GM19043 (cell line): ENCODE data around the gene THOC7.

Experiments
- ATAC-seq: cut with Tn5 transposase; IDR thresholded peaks from one replicate; pipeline ENCODE4 v1.9.1; 2021; ENCODE audit warnings: low read depth; ENCODE audit not compliant: unreplicated experiment

The THOC7 gene

DNA sequence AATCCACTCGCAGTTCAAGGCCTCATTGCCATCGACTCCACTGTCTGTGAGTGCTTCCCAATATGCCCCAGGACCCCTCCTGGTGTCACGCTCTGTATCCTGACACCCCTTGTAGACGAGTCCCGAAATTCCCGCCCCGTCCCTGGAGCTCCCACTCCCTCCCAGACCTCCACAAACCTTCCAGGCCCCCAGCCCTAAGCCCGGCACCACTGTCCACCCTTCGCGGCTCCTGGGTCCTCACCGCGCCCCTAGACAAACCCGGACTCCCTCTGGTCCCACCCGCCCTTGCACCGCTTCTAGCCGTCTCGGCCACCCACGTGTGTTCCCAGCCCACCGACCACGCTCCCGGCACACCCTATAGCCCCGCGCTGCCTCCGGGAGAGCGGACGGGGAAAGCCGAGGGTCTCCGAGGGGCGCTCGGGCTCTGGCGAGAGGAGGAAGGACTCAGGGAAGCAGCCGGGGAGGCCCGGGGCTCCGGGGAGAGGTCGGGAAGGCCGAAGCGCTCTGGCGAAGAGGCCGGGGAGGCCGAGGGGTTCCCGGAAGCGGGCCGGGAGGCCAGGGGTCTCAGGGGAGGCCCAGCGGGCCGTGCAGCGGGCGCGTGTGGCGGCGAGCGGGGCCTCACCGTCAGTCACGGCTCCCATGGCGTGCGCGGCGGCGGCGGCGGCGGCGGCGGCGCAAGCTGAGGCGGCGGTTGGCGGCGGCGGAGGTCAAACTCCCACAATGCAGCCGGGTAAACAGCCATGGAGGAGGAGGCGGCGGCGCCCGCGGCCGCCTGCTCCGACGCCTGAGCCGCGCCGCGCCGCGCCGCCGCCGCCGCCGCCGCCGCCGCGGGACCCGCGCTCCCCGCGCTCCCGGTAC, at the start of gene THOC7, which contains the start of gene ATXN7:
Gene THOC7, minus strand, starts transcription at position 656 of the 858 bp plus-strand sequence. Its CDS starts 15 bp downstream, at position 641.
Gene ATXN7, plus strand, starts transcription at position 718 of the 858 bp plus-strand sequence. CDS start 48,732 bp downstream, outside the sequence.
- ATAC-seq = peak; percentile 68

DNA sequence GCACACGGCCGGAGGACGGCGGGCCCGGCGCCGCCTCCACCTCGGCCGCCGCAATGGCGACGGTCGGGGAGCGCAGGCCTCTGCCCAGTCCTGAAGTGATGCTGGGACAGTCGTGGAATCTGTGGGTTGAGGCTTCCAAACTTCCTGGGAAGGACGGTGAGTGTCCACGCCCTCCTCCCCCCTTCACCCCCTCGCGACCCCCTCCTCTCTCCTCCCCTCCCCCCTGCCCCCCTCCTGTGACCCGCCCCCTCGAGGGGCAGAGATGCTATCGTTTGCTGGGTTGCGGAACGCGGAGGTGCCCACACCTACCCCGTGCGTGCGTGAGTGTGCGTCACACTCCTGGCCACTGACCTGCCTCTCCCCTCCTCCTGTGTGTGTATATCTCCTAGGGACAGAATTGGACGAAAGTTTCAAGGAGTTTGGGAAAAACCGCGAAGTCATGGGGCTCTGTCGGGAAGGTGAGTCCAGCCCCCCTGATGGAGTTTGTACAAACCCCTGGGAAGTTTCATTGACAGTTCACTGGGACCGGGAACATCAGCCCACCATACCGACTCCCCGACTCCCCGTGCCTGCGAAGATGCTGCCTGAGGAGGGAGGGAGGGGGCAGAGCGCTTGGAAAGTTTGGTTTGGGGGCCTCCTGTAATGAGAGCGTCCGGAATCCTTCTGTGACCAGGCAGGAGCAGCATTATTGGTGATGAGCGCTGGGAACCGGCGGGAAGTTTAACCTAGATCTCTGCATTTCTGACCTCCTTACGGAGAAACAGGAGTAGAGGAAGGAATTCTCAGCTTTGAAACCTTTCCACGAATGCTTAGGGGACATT, 49.4 kb upstream of the THOC7 start:
- ATAC-seq = peak; percentile 20

DNA sequence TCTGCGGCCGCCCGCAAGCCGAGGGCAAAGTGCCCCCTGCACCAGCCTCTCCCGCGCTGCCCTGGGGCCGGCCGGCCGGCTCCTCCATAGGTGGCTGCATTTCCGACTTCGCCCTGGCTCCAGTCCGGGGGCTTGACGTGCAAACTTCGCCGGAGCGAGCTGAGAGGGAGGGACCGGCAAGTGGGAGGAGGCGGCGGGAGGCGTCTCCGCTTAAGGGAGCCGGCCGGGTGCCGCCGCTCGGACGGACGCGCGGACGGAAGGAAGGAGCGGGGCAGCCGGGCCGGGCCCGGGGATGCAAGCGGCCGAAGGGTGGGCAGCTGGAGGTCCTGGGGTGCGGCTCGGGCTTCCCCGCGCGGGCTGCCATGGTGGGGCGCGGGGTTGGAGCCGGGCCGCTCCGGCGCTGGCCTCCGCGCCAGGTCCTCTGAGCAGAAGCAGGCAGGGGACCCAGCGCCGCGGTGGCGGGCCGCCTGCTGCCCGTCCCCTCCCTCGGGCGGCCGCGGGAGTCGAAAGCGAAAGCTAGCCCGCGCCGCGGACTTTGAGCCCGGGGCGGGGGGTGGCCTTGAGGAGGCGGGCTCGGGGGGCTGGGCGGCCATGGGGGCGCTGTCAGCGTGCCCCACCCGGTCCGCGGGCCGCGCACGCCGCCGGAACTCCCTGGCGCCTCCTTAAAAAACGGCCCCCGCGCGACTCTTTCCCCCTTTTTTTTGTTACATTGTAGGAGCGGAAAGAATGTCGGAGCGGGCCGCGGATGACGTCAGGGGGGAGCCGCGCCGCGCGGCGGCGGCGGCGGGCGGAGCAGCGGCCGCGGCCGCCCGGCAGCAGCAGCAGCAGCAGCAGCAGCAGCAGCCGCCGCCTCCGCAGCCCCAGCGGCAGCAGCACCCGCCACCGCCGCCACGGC, 48.5 kb upstream of the THOC7 start, which contains the start of gene SCAANT1:
Gene SCAANT1, minus strand, starts transcription at position 511 of the 895 bp plus-strand sequence.
- peak; percentile 73 for ATAC-seq

DNA sequence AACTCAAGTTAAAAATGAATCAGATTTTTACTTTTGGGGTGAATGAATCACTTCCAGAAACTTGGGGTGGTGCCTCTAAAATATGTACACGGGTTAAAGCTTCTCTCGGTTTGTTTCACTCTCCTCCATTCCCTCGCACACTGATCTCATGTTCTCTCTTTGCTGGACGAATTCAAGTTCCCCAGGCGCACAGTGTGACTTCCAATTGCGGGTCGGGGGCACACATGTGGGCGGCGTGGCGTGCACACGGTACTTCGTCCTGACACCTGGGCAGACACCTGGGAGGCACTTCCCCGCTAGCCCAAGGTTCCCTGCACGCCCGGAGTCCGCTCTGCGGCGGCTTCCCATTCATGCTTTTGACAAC, 47.9 kb upstream of the THOC7 start:
- no peak for ATAC-seq

DNA sequence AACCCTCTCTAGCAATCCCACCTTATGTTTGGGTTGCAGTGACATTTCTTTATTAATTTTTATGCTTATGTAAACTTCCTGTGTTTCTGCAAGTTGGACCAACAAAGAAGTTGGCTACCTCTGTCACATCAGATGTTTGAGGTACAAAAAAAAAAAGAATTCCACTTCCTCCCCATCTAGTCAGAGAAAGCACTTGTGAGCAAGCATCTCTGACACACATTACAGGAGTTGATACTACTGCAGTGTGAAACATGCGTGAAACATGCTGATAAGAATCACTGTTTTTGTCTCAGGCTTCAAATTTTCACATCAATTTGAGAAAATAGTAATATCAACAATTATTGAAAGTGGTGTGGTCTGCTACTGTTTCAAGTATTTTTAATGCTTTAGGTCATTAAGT, 47.3 kb upstream of the THOC7 start:
- no peak for ATAC-seq

DNA sequence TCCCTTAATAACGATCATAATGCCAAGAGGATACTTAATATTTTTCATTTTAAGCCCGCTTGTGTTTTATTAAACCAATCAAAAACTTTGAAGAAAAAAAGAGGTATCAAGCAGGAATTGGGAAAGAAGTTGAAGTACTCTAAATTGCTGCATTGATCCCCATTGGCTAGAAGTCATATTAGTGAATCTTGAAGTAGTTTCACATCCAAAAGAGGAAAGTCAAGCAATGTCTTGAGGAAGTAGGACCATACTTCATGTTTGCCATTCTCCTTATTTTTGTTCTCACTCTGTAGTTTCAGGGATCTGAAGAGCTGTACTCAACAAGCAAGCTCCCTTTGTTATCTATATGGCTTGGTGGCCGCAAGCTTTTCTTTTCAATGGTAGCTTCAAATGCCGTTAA, 46.4 kb upstream of the THOC7 start:
- no peak for ATAC-seq

DNA sequence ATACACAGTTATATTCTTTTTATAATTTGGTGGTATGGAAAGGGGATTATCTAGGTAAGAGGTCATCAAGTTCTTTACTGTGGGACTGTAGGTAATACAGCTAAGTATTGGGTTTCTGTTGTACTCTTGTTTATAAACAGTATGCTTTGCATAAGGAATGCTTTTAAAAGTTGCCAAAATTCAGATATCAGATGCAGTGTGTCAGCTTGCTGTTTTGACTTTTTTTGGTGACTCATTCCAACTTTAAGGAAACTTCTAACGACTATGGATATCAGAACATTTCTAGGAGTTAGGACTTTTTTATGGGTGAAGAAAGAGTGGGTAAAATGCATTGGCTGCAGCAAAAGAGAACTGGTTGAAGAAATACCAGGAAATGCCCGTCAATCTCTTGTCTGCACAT, 45.8 kb upstream of the THOC7 start:
- no peak for ATAC-seq

DNA sequence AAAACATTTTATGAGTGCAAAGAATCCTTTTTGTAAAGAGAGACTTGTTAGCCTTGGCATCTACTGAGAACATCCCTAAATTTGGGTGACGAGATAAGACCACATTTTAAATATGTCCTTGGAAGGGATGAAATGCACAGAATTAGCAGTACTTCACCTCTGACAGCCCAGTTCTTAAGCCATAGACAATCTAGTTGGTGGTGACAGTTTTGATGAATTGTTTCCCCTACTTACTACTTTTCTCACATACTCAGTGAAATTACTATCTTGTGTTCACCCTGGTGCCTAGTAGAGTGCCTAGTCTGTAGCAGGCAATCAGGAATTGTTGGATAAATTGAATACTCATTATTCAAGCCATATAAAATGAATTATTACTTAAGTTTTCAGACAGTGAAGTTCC, 45.2 kb upstream of the THOC7 start:
- ATAC-seq = no peak

DNA sequence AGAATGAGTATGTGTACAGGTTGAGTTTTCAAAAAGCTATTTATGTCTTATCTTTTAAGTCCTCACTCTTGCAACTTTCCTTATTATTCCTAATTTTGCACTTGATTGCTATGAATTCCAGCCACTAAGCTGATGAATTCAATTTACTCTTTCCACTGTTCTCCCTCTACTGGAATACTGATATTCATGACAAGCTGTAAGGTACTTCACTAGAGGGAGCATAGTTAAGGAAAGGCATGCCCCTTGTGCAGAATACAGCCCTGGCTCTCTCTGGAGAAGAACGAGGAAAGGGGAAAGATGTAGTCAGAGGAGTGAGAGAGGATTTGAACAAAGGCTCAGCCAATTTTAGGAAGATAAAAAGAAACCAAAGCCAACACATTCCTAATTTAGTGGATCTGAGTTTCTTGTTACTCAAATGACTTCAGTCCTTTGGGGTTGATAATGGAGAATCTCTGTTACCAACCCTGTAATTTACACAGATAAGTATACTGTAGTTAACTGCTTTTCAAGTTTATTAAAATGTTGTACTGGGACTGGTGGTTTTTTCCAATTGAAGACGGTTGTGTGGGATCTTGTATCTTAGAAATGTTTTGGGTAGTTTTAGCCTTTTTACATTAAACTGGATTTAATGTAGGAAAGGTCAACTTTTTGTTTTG, 44.6 kb upstream of the THOC7 start:
- no peak for ATAC-seq

DNA sequence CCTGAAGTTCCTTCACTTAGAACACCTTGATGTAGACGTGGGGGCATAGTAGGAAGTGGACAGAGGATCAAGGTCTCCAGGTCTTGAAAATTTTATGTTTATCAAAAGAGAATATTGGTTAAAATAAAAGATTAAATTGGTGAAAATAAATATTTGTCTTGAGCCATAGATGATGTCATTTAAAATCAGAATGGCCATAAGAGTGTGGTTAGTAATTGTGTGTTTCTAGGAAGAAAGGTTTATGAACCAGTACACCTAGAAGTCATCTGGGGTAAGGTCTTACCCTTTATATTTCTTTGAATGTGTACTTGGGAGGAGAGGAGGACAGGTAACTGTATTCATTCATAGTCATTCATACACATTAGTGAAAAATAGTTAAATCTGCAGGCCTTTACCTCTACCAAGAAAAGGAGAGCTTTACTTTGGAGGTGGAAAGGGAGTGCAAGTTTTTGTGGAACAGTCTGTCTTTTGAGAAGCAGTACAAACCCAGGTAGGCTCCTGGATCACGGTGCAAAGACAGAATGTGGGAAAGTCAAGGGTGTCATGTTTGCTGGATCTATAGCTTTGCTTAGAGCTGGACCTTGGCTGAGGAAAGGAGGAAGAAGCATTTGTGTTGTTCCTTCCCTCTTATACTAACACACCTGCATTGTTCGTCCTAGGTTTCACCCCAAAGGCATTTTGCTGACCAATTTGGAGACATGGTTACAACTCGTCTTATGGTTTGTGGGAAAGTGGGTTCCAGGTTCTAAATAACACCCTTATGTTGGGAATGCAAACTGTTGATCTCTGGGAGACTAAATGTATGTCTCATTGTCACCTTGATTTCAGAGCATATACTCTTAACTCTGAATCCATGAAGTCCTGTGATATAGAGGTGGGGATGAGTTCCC, 42.4 kb upstream of the THOC7 start:
- ATAC-seq = no peak

DNA sequence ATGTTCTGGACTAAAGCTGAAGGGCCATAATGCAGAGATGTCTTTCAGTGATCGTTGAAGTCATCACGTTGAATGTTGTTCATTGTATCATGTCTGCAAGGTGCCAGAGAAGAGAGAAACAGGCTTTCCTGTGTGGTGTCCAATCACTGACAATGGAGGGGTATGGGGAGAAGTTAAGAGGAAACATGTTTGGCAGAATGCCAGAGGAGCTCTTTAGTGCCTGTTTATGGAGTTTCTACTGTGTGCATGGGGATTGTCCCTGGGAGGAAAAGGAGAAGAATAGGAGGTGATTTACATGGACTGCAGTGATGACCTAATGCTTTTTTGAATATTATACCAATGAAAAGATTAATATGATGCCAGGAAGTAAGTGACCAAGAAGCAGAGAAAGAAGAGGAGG, 36.9 kb upstream of the THOC7 start:
- ATAC-seq = no peak

DNA sequence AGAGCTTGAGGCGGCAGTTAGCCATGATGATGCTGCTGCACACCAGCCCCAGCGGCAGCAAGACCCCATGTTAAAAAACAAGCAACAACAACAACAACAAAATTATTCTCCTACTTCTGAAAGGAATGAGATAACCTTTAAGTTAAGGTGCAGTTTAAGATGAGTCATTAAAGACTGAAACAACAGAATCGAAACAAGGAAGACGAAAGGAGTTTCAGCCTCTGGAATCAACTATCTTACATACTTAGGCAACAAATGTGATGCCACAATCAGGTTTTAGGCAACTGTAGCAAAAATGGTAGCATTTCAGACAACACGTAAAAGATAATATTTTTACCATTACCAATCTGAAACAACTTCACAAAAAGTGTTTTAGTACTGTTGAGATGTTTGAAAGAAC, 36.4 kb upstream of the THOC7 start:
- no peak for ATAC-seq

DNA sequence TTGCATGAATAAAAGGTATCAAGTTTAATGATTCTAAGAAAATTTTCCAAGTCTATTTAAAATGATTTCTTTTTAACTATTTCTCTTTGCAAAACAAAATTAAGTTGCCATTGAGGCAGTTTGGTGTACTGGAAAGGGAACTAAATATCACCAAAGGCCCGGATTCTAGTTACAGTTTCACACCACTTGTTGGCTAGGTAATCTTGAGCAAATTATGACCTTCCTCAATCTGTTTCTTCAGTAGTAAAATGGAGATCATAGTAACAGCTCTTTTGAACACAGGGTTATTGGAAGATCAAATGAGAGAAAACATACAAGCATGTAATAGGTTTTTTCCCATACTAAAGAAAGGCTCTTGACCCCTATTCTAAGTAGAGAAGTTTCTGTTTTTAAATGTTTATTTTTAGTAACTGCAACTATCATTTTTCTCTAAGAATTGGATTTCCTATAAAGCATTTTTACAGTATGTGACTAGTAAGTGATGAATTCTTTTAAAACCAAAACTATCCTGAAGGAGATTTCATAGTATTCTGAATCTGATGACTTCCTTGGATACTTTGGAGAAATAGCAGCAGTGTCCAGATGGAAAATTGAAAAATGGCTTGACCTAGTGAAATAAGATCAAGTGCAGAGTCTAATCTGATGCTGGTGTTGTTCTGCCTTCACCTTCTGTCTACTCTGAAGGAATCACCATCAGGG, 32.9 kb upstream of the THOC7 start:
- peak; percentile 64 for ATAC-seq

DNA sequence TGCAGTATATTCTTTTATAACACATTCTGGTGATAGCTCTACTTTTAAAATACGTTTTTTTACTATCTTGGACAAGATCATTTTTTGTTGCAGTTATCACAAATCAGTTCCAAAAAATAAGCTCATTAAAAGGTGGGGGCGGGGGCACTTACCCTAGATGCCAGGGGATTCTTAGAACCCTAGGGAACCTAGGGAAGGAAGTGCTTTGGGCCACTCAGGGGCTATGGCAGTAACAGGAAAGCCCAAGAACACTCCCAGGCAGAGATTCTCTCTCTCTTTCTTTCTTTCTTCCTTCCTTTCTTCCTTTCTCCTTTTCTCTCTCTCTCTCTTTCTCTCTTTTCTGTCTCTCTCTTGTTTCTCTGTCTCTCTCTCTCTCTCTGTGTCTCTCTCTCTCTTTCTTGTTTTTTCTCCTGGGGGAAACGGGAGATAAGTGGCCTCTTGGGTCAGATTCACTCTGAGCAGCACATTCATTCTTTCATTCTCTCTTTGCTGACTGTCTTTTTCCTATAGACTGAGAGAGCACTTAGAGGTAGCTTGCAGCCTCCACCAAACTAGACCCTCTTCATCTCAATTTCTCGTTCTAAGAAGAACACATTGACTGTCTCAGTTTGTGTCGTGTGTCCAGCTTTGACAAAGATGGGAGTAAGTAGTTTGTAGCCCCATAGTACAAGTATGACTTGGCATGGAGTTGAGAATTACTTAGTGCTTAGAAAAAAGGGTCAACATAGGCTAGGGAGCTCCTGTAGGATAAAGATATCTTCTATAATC, 32.0 kb upstream of the THOC7 start:
- ATAC-seq = no peak

DNA sequence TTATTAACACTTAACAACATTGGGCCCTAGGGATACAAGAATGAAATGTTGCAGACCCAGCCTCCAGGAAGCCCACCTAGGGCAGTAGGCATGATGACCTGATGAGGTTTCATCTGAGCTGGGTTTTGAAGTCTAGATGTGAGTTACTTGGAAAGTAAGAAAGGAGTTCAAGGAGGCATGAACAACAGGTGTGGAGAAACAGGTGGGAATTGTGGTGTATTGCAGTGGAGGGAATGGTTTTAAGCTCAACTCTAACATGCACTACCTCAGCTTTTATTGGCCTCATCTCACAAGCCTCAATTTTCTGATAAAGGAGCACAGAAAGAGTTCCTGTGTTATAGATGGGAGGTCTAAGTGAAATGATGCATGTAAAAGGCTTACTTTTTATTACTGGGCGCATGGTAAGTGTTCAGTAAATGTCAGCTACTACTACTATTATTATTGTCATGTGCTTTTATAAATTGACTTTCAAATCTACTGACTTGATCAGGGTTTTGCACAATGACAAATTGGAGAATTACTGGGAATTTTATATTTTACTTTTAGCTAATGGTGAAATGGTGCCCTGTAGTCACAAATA, 29.3 kb upstream of the THOC7 start:
- ATAC-seq = no peak

DNA sequence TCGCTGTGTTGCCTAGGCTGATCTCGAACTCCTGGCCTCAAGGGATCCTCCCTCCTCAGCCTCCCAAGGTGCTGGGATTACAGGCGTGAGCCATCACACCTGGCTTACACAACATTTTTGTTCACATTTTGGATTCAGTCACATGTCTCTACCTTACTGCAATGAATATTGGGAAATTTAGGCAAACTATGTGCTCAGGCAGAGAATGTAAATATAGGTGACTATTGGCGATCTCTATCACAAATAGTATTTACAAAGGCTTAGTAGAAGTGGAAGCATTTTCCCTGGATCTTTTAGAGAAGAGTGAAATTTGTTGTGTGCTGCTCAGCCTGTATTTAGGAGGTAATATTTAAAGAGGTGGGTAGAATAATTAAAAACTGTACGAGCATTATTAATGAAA, 27.9 kb upstream of the THOC7 start:
- no peak for ATAC-seq

DNA sequence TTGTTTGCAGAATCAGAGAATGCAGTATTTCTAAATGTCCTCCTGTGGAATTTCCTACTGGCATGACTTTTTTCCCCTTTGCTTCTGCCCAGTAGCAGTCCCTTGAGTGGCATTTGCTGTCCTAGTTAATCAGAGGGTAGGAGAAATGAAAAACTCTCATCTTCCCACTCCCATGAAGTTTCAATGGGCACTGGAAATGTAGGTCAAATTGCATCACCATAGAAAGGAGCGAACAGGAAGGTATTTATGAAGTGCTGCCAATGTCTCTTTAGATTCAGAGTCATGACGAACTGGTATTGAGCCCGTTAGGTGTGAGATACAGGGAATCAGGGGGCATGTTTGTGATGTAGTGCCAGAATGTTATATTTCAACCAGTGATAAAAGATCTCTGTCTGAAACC, 23.3 kb upstream of the THOC7 start:
- ATAC-seq = no peak
